Common myeloid progenitor, CD34-positive (primary cell): Measurements from ENCODE around the gene SEMA5B.

ENCODE experiments used
- CTCF ChIA-PET: fragments of 350-600 bp; sonication (Branson Sonifier 250); formaldehyde crosslinking; loops from one replicate; lab custom pipeline; 2021; ENCODE audit warnings: antibody characterized with exemption; lab: Charles Lee
- POLR2A ChIA-PET: fragments of 350-600 bp; sonication (Branson Sonifier 250); formaldehyde crosslinking; loops from one replicate; lab custom pipeline; 2021; ENCODE audit warnings: antibody characterized with exemption; lab: Charles Lee
- DNase-seq, 3 donors: peaks; one replicate each; pipeline versions ENCODE4 v3.0.0 to v3.0.0-alpha.2; 2013
- H3K27ac ChIP-seq, 2 experiments: 1 replicate in 1 of 2; 2 replicates in 1 of 2; pipeline ENCODE4 v1.7.0; 2013; ENCODE audit warnings: inconsistent platforms in 2 of 2, low read length in 2 of 2, mild to moderate bottlenecking in 2 of 2, low read depth in 1 of 2, moderate library complexity in 1 of 2; ENCODE audit not compliant: severe bottlenecking in 2 of 2, insufficient read depth in 1 of 2, poor library complexity in 1 of 2
- H3K27me3 ChIP-seq, 5 experiments: replicated peaks in 2 of 5; 1 replicate in 3 of 5; 2 replicates in 2 of 5; pipeline versions ENCODE4 v1.6.1 to v1.7.0; 2013; ENCODE audit warnings: low read length in 4 of 5, mild to moderate bottlenecking in 2 of 5, moderate library complexity in 2 of 5, inconsistent platforms in 1 of 5; ENCODE audit not compliant: insufficient read depth in 5 of 5, control insufficient read depth in 4 of 5
- H3K36me3 ChIP-seq, 4 experiments: 1 replicate in 2 of 4; 2 replicates in 2 of 4; pipeline versions ENCODE4 v1.6.1 to v1.7.0; 2013; ENCODE audit warnings: low read length in 3 of 4, control low read depth in 1 of 4, mild to moderate bottlenecking in 1 of 4; ENCODE audit not compliant: control insufficient read depth in 4 of 4, insufficient read depth in 4 of 4
- H3K4me1 ChIP-seq, 4 experiments: 1 replicate in 3 of 4; 2 replicates in 1 of 4; pipeline versions ENCODE4 v1.6.1 to v1.7.1; 2013; ENCODE audit warnings: low read length in 3 of 4, mild to moderate bottlenecking in 3 of 4, control low read depth in 1 of 4, inconsistent platforms in 1 of 4, moderate library complexity in 1 of 4; ENCODE audit not compliant: control insufficient read depth in 4 of 4, insufficient read depth in 4 of 4; ENCODE audit errors: control extremely low read depth in 1 of 4
- H3K4me3 ChIP-seq, 7 experiments: 1 replicate in 4 of 7; 2 replicates in 3 of 7; pipeline versions ENCODE4 v1.5.1 to v1.7.0; 2013; ENCODE audit warnings: mild to moderate bottlenecking in 7 of 7, low read length in 6 of 7, moderate library complexity in 6 of 7, inconsistent platforms in 2 of 7, low read depth in 2 of 7, control low read depth in 1 of 7; ENCODE audit not compliant: insufficient read depth in 4 of 7, control insufficient read depth in 1 of 7; ENCODE audit errors: extremely low read depth in 1 of 7
- H3K9me3 ChIP-seq, 5 experiments: 1 replicate in 4 of 5; 2 replicates in 1 of 5; pipeline versions ENCODE4 v1.6.1 to v1.7.1; 2013; ENCODE audit warnings: low read length in 4 of 5, mild to moderate bottlenecking in 2 of 5, inconsistent platforms in 1 of 5, low read depth in 1 of 5, moderate library complexity in 1 of 5; ENCODE audit not compliant: control insufficient read depth in 4 of 5, insufficient read depth in 2 of 5; ENCODE audit errors: control extremely low read depth in 1 of 5
- WGBS: methylation state at CpG from one replicate; pipeline ENCODE4 v1.1.5; 2013; ENCODE audit not compliant: insufficient coverage; 5-methylcytosine and 5-hydroxymethylcytosine counted together

Gene SEMA5B

GRCh38 chr3:123019591-123019990 lies 8.0 kb downstream of the SEMA5B start:
- ChIA-PET CTCF (interaction anchor here (0.6 to 8.5 kb wide), 2 partner anchors 10 to 17 kb away, joined by 3 to 60 read pairs; partner anchors contain the start of gene SEMA5B), POLR2A (no interaction called here)
- WGBS: 96% methylated on average over 4 of the region's 5 CpGs
- Histone ChIP-seq H3K27ac (no peak overlapping the region), H3K4me3 (no peak overlapping the region), H3K4me1 (peaks cover 0 to 2% (median 0%) of the 10 kb centered on the region in 4 experiments), H3K9me3 (no peaks in the 10 kb centered on the region), H3K36me3 (no peaks in the 10 kb centered on the region), H3K27me3 (peaks cover 0 to 32% (median 22%) of the 10 kb centered on the region in 5 experiments)
- no peak for DNase-seq

GRCh38 chr3:123019161-123019560 lies 8.4 kb downstream of the SEMA5B start:
- Histone ChIP-seq H3K27ac (no peak overlapping the region), H3K9me3 (no peaks in the 10 kb centered on the region), H3K4me3 (no peak overlapping the region), H3K4me1 (peaks cover 0 to 2% (median 0%) of the 10 kb centered on the region in 4 experiments), H3K27me3 (peaks cover 0 to 28% (median 18%) of the 10 kb centered on the region in 5 experiments), H3K36me3 (no peaks in the 10 kb centered on the region)
- DNase-seq: no peak
- ChIA-PET CTCF (interaction anchor here (0.6 to 8.5 kb wide), 4 partner anchors 11 to 80 kb away, joined by 3 to 60 read pairs (median 3); partner anchors contain the start of gene SEMA5B), POLR2A (no interaction called here)
- WGBS: 89% methylated on average over 1 of the region's 3 CpGs

GRCh38 chr3:123018683-123019082 lies 8.9 kb downstream of the SEMA5B start:
- H3K27me3 ChIP-seq: peaks cover 0 to 24% (median 17%) of the 10 kb centered on the region in 5 experiments
- H3K4me1 ChIP-seq: peaks cover 0 to 2% (median 0%) of the 10 kb centered on the region in 4 experiments
- POLR2A ChIA-PET: no interaction called here
- WGBS: 100% methylated on average over 1 of the region's 1 CpG
- no peak overlapping the region for H3K27ac ChIP-seq
- no peaks in the 10 kb centered on the region for H3K9me3 ChIP-seq
- DNase-seq: no peak
- CTCF ChIA-PET: interaction anchor here (1.0 to 8.5 kb wide), 3 partner anchors 11 to 79 kb away, joined by 3 to 60 read pairs (median 3); partner anchors contain the start of gene SEMA5B
- H3K4me3 ChIP-seq: no peak overlapping the region
- H3K36me3 ChIP-seq: no peaks in the 10 kb centered on the region

- no peaks in the 10 kb centered on the region for H3K9me3 ChIP-seq
- H3K27ac ChIP-seq: no peak overlapping the region
- CTCF ChIA-PET: interaction anchor here (1.0 to 8.5 kb wide), 5 partner anchors 9 to 74 kb away, joined by 3 to 60 read pairs (median 5); partner anchors contain the start of gene SEMA5B
- H3K36me3 ChIP-seq: no peaks in the 10 kb centered on the region
- POLR2A ChIA-PET: interaction anchor here (0.9 kb wide), 1 partner anchor 24 kb away, joined by 3 read pairs; no protein-coding TSS in a partner anchor
- no peak for DNase-seq
- H3K4me3 ChIP-seq: no peak overlapping the region
- WGBS: 100% methylated on average over 3 of the region's 4 CpGs
- H3K4me1 ChIP-seq: peaks cover 0 to 6% (median 0%) of the 10 kb centered on the region in 4 experiments
- peaks cover 0 to 13% (median 3%) of the 10 kb centered on the region in 5 experiments for H3K27me3 ChIP-seq
These were observed 12.0 kb downstream of the SEMA5B start for GRCh38 chr3:123015596-123015995.

- ChIA-PET CTCF (interaction anchor here (1.3 to 8.5 kb wide), 6 partner anchors 9 to 78 kb away, joined by 3 to 60 read pairs (median 5); partner anchors contain the start of gene SEMA5B), POLR2A (interaction anchor here (0.6 to 1.0 kb wide), 2 partner anchors 15 to 727 kb away, joined by 3 to 5 read pairs; no protein-coding TSS in a partner anchor)
- 85% methylated on average over 6 of the region's 6 CpGs for WGBS
- DNase-seq: no peak
- Histone ChIP-seq H3K9me3 (no peaks in the 10 kb centered on the region), H3K27ac (no peak overlapping the region), H3K27me3 (peaks cover 0 to 12% (median 0%) of the 10 kb centered on the region in 5 experiments), H3K4me3 (no peak overlapping the region), H3K4me1 (peaks cover 4 to 14% (median 8%) of the 10 kb centered on the region in 4 experiments), H3K36me3 (no peaks in the 10 kb centered on the region)
These were observed 13.7 kb downstream of the SEMA5B start for GRCh38 chr3:123013876-123014275.

- Histone ChIP-seq H3K4me3 (no peak overlapping the region), H3K27ac (no peak overlapping the region), H3K27me3 (peaks cover 0 to 8% (median 0%) of the 10 kb centered on the region in 5 experiments), H3K36me3 (no peaks in the 10 kb centered on the region), H3K4me1 (peaks cover 6 to 15% (median 10%) of the 10 kb centered on the region in 4 experiments), H3K9me3 (no peaks in the 10 kb centered on the region)
- POLR2A ChIA-PET: no interaction called here
- WGBS: 88% methylated on average over 1 of the region's 1 CpG
- CTCF ChIA-PET: interaction anchor here (8.5 kb wide), 1 partner anchor 17 kb away, joined by 60 read pairs; the partner anchor contains the start of gene SEMA5B
- no peak for DNase-seq
These were observed 14.9 kb downstream of the SEMA5B start for GRCh38 chr3:123012652-123013051.

GRCh38 chr3:123011447-123011846 lies 16.1 kb downstream of the SEMA5B start:
- WGBS: 93% methylated on average over 1 of the region's 1 CpG
- Histone ChIP-seq H3K4me3 (no peak overlapping the region), H3K27ac (no peak overlapping the region), H3K36me3 (no peaks in the 10 kb centered on the region), H3K27me3 (peaks cover 0 to 8% (median 0%) of the 10 kb centered on the region in 5 experiments), H3K4me1 (peaks cover 6 to 15% (median 10%) of the 10 kb centered on the region in 4 experiments), H3K9me3 (no peaks in the 10 kb centered on the region)
- DNase-seq: no peak
- ChIA-PET POLR2A (no interaction called here), CTCF (no interaction called here)
